Measurements from ENCODE around the gene BCL2.

Gene BCL2

DNA sequence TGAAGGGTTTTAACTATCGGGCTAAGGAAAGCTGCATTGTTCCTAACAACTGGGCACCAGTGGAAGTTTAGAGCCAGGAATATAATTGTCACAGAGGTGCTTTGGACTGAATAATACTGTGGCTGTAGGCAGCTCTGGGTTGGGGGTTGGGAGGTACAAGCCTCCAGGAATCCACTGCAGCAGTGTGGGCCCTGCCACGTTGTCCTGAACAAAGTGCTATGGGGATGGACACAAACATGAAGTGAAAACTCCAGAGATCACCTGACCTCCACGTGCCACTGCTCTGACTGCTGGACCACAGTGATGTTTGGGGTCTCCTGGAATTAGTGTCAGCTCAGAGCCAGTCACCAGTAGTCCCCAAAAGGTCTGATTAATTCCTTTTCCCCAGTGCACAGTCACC, 110.9 kb downstream of the BCL2 start:
- Histone ChIP-seq H3K9me3 (no peaks in the 10 kb centered on the region), H3K4me1 (no peaks in the 10 kb centered on the region; the same call in 1 of the 2 replicates), H3K27me3 (no peaks in the 10 kb centered on the region), H3K4me3 (ENCODE audit: low read depth, low read length) (no peak overlapping the region), H3K36me3 (no peaks in the 10 kb centered on the region)
- DNase-seq = no peak
- TF ChIP-seq, protein P1, sequence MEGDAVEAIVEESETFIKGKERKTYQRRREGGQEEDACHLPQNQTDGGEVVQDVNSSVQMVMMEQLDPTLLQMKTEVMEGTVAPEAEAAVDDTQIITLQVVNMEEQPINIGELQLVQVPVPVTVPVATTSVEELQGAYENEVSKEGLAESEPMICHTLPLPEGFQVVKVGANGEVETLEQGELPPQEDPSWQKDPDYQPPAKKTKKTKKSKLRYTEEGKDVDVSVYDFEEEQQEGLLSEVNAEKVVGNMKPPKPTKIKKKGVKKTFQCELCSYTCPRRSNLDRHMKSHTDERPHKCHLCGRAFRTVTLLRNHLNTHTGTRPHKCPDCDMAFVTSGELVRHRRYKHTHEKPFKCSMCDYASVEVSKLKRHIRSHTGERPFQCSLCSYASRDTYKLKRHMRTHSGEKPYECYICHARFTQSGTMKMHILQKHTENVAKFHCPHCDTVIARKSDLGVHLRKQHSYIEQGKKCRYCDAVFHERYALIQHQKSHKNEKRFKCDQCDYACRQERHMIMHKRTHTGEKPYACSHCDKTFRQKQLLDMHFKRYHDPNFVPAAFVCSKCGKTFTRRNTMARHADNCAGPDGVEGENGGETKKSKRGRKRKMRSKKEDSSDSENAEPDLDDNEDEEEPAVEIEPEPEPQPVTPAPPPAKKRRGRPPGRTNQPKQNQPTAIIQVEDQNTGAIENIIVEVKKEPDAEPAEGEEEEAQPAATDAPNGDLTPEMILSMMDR (IDR thresholded peaks at IDR 0.05; ENCODE audit: low read depth, low read length) = no peak

DNA sequence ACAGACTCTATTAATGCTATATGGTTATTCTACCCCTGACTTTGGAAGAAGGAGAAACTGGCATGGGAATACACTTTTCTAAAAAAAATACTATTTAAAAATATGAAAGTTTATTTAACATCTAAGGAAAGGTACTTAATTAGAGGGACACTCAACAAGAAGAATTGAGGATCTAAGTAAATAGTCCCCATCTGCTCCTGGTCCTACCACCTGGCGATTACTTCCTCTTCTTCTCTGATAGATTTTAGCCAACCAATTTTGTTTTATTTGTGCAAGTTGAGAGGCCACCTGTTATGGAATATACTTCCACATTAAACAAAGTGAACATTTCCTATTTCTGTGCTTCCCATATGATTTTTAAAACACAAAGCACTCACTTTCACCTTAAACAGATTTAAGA, 111.7 kb downstream of the BCL2 start:
- no peaks in the 10 kb centered on the region for H3K9me3 ChIP-seq
- H3K4me3 ChIP-seq (ENCODE audit: low read depth, low read length) = no peak overlapping the region
- no peaks in the 10 kb centered on the region for H3K36me3 ChIP-seq
- no peaks in the 10 kb centered on the region; the same call in 1 of the 2 replicates for H3K4me1 ChIP-seq
- DNase-seq = no peak
- no peaks in the 10 kb centered on the region for H3K27me3 ChIP-seq
- TF ChIP-seq, protein P1 (IDR thresholded peaks at IDR 0.05; ENCODE audit: low read depth, low read length) = no peak

- H3K4me1 ChIP-seq = no peaks in the 10 kb centered on the region; the same call in 1 of the 2 replicates
- no peaks in the 10 kb centered on the region for H3K9me3 ChIP-seq
- no peaks in the 10 kb centered on the region for H3K27me3 ChIP-seq
- no peak overlapping the region for H3K4me3 ChIP-seq (ENCODE audit: low read depth, low read length)
- TF ChIP-seq, protein P1 (IDR thresholded peaks at IDR 0.05; ENCODE audit: low read depth, low read length) = no peak
- no peak for DNase-seq
- no peaks in the 10 kb centered on the region for H3K36me3 ChIP-seq
These were observed 112.3 kb downstream of the BCL2 start for GRCh38 chr18:63207143-63207790.

- TF ChIP-seq, protein P1 (IDR thresholded peaks at IDR 0.05; ENCODE audit: low read depth, low read length) = no peak
- Histone ChIP-seq H3K4me1 (no peaks in the 10 kb centered on the region; the same call in 1 of the 2 replicates), H3K36me3 (no peaks in the 10 kb centered on the region), H3K27me3 (no peaks in the 10 kb centered on the region), H3K9me3 (no peaks in the 10 kb centered on the region), H3K4me3 (ENCODE audit: low read depth, low read length) (no peak overlapping the region)
- no peak for DNase-seq
These were observed 113.0 kb downstream of the BCL2 start for GRCh38 chr18:63206433-63207142.

DNA sequence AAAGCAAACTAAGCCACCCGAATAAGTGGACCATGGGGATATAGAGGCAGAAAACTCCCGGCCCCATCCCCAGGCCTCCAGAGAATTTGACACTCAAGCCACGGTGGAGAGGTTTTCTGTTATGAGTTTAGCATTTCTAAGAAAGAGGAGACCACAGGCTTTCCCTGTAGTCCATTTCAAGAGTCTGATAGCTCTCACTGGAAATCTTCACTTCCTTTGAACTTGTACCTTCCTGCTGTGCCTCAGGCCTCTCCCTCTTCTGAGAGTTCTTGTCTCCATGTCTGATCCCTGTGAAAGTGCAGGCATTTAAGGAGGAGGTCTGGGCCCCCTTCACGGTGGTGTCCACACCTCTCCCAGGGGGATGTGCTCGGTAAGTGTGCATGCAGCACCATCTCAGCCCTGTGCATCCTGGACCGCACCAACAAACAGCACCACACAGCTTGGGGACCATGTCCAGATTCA, 113.7 kb downstream of the BCL2 start:
- H3K36me3 ChIP-seq = no peaks in the 10 kb centered on the region
- no peak for DNase-seq
- TF ChIP-seq, protein P1 (IDR thresholded peaks at IDR 0.05; ENCODE audit: low read depth, low read length) = no peak
- H3K4me3 ChIP-seq (ENCODE audit: low read depth, low read length) = no peak overlapping the region
- H3K4me1 ChIP-seq = no peaks in the 10 kb centered on the region; the same call in 1 of the 2 replicates
- no peaks in the 10 kb centered on the region for H3K27me3 ChIP-seq
- H3K9me3 ChIP-seq = no peaks in the 10 kb centered on the region

- Histone ChIP-seq H3K4me1 (no peaks in the 10 kb centered on the region; the same call in 1 of the 2 replicates), H3K36me3 (no peaks in the 10 kb centered on the region)
- TF ChIP-seq, protein P1 (IDR thresholded peaks at IDR 0.05; ENCODE audit: low read depth, low read length) = no peak
These were observed 116.1 kb downstream of the BCL2 start for GRCh38 chr18:63203497-63203896.

More at GRCh38 chr18:63203497-63203896, 116.1 kb downstream of the BCL2 start:
- no peak for DNase-seq
- H3K9me3 ChIP-seq = no peaks in the 10 kb centered on the region
- H3K4me3 ChIP-seq (ENCODE audit: low read depth, low read length) = no peak overlapping the region
- H3K27me3 ChIP-seq = no peaks in the 10 kb centered on the region

Measured in BE2C (cell line).